Heart left ventricle (tissue), 13 donors: ENCODE data around the gene TNPO3.

Source experiments
- POLR2A ChIP-seq, 2 donors: fragments of 450-650 bp; IDR thresholded peaks; one replicate each; pipeline ENCODE4 v1.6.1; 2017; ENCODE audit warnings: antibody characterized with exemption in 2 of 2, mild to moderate bottlenecking in 2 of 2, moderate library complexity in 2 of 2
- TF ChIP-seq, protein P1 (sequence below), 12 donors: fragments of 200-600 bp; sonication (generic) in 4 of 12; IDR thresholded peaks; one replicate each; pipeline versions ENCODE4 v1.5.0 to v1.8.0; 2018 to 2022; ENCODE audit warnings: antibody characterized with exemption in 12 of 12, mild to moderate bottlenecking in 5 of 12
- donor health status: ischemic (EF 13 %, LVEDD 7.1; RV severe dilation, severe dysfunction).
- donor health status: DM: no; HTN: yes; CAD: no.
- donor health status: DM: no; HTN: no; CAD: no.
- donor health status: ischemic (EF 25% LVEDD 6.9; RV normal size, moderate dysfunction).
- donor health status: ischemic (EF 25% LVEDD 5.7; RV mildly dilated, moderate dysfunction).
- donor health status: ischemic (EF 35%, LVEDD 5.7; RV mildly dilated, moderate dysfunction).
- donor health status: nonischemic (EF 11% LVEDD 7.7; RV severe dilation, severe dysfunction).
- donor health status: DM: yes; HTN: yes; CAD: no.
- donor health status: PGD.
- donor health status: ischemic (EF 29% LVEDD 5.4; RV normal size, mild dysfunction).
- donor health status: nonischemic (EF 23%, LVEDD 6.1; RV moderate dilation, normal function).

DNA sequence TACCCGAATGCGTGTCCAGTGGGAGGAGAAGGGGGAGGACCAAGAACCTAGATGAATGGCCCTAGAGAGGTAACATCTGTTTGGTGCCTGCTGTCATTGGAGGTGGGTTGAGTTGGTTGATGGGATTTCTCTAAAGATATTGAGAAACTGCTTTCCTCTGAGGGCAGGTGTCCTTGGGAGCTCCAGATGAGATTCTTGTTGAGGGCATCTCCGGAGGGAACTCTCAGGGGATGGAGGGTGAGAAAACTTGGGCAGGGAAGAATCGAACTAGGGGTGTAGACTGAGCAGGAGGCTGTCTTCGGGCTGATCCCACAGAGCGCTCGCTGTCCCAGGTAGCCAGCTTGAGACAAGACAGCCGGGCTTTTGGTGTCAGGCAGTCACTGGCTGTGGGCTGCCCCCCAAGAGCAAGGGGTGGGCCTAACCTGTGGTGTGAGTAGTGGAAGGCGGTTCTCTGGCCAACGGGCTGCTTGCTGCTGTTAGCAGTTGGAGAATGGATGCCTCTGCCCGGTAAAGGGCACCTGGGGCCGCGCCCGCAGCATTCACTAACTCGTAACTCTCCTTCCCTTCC, 113.5 kb downstream of the TNPO3 start:
- TF ChIP-seq, protein P1, sequence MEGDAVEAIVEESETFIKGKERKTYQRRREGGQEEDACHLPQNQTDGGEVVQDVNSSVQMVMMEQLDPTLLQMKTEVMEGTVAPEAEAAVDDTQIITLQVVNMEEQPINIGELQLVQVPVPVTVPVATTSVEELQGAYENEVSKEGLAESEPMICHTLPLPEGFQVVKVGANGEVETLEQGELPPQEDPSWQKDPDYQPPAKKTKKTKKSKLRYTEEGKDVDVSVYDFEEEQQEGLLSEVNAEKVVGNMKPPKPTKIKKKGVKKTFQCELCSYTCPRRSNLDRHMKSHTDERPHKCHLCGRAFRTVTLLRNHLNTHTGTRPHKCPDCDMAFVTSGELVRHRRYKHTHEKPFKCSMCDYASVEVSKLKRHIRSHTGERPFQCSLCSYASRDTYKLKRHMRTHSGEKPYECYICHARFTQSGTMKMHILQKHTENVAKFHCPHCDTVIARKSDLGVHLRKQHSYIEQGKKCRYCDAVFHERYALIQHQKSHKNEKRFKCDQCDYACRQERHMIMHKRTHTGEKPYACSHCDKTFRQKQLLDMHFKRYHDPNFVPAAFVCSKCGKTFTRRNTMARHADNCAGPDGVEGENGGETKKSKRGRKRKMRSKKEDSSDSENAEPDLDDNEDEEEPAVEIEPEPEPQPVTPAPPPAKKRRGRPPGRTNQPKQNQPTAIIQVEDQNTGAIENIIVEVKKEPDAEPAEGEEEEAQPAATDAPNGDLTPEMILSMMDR (IDR thresholded peaks at IDR 0.05) = no peak
- TF ChIP-seq POLR2A (IDR thresholded peaks at IDR 0.05) = no peak
